Measurements from ENCODE around the gene DEFB121. TPM values are rescaled to one million over a fixed set of nuclear protein-coding genes. Genes with fewer than 3 reads are reported as not detected.

DEFB121 gene
- total and polyA plus RNA-seq, 2 experiments from 2014 or later: not detected

- H3K4me3 ChIP-seq: no peak overlapping the region
- TF ChIP-seq EZH2phosphoT487 (IDR thresholded peaks at IDR 0.05; ENCODE audit: low read depth, severe bottlenecking, unreplicated experiment) (no peak), EZH2 (IDR thresholded peaks at IDR 0.05; ENCODE audit: borderline replicate concordance) (no peak), CTCF (IDR thresholded peaks at IDR 0.05; ENCODE audit: poor library complexity) (no peak)
- H3K79me2 ChIP-seq: no peaks in the 10 kb centered on the region
- no peaks in the 10 kb centered on the region for H3K9me3 ChIP-seq (ENCODE audit: low read depth)
- WGBS (ENCODE audit: low lambda C conversion rate, missing lambda C conversion rate): 77% methylated on average over 7 of the region's 7 CpGs
- no peaks in the 10 kb centered on the region for H3K9me2 ChIP-seq (replicated peaks; ENCODE audit: insufficient read depth)
- no peak overlapping the region for H3K27ac ChIP-seq
- H3K4me1 ChIP-seq (ENCODE audit: insufficient read depth): no peaks in the 10 kb centered on the region
- no peaks in the 10 kb centered on the region for H3K27me3 ChIP-seq
- no peak for DNase-seq (ENCODE audit: low spot score)
- H3K4me2 ChIP-seq: no peak overlapping the region
- H2AFZ ChIP-seq: no peak overlapping the region
- H4K20me1 ChIP-seq (ENCODE audit: insufficient read depth, poor library complexity, severe bottlenecking): no peaks in the 10 kb centered on the region
- no peaks in the 10 kb centered on the region for H3K36me3 ChIP-seq (replicated peaks; ENCODE audit: insufficient read depth, low read depth)
Measured at GRCh38 chr20:31418307-31418706, 12.3 kb upstream of the DEFB121 start.

GRCh38 chr20:31415653-31416052 lies 9.6 kb upstream of the DEFB121 start:
- no peak overlapping the region for H2AFZ ChIP-seq
- no peak overlapping the region for H3K4me2 ChIP-seq
- H3K27ac ChIP-seq: no peak overlapping the region
- no peaks in the 10 kb centered on the region for H3K4me1 ChIP-seq (ENCODE audit: insufficient read depth)
- TF ChIP-seq EZH2 (IDR thresholded peaks at IDR 0.05; ENCODE audit: borderline replicate concordance) (no peak), EZH2phosphoT487 (IDR thresholded peaks at IDR 0.05; ENCODE audit: low read depth, severe bottlenecking, unreplicated experiment) (no peak), CTCF (IDR thresholded peaks at IDR 0.05; ENCODE audit: poor library complexity) (no peak)
- H3K27me3 ChIP-seq: no peaks in the 10 kb centered on the region
- H3K9me2 ChIP-seq (replicated peaks; ENCODE audit: insufficient read depth): no peaks in the 10 kb centered on the region
- WGBS (ENCODE audit: low lambda C conversion rate, missing lambda C conversion rate): 90% methylated on average over 2 of the region's 2 CpGs
- H3K79me2 ChIP-seq: no peaks in the 10 kb centered on the region
- no peaks in the 10 kb centered on the region for H4K20me1 ChIP-seq (ENCODE audit: insufficient read depth, poor library complexity, severe bottlenecking)
- no peaks in the 10 kb centered on the region for H3K36me3 ChIP-seq (replicated peaks; ENCODE audit: insufficient read depth, low read depth)
- no peaks in the 10 kb centered on the region for H3K9me3 ChIP-seq (ENCODE audit: low read depth)
- H3K4me3 ChIP-seq: no peak overlapping the region
- no peak for DNase-seq (ENCODE audit: low spot score)

- Histone ChIP-seq H3K4me3 (no peak overlapping the region), H4K20me1 (ENCODE audit: insufficient read depth, poor library complexity, severe bottlenecking) (no peaks in the 10 kb centered on the region), H3K79me2 (no peaks in the 10 kb centered on the region), H3K9me2 (replicated peaks; ENCODE audit: insufficient read depth) (no peaks in the 10 kb centered on the region), H3K27ac (no peak overlapping the region), H3K9me3 (ENCODE audit: low read depth) (no peaks in the 10 kb centered on the region), H3K36me3 (replicated peaks; ENCODE audit: insufficient read depth, low read depth) (no peaks in the 10 kb centered on the region), H3K27me3 (no peaks in the 10 kb centered on the region), H2AFZ (no peak overlapping the region), H3K4me2 (no peak overlapping the region), H3K4me1 (ENCODE audit: insufficient read depth) (no peaks in the 10 kb centered on the region)
- no peak for DNase-seq (ENCODE audit: low spot score)
- TF ChIP-seq CTCF (IDR thresholded peaks at IDR 0.05; ENCODE audit: poor library complexity): no peak
- no peak for TF ChIP-seq EZH2phosphoT487 (IDR thresholded peaks at IDR 0.05; ENCODE audit: low read depth, severe bottlenecking, unreplicated experiment)
- TF ChIP-seq EZH2 (IDR thresholded peaks at IDR 0.05; ENCODE audit: borderline replicate concordance): no peak
- 70% methylated on average over 6 of the region's 6 CpGs for WGBS (ENCODE audit: low lambda C conversion rate, missing lambda C conversion rate)
Measured at GRCh38 chr20:31414381-31414780, 8.4 kb upstream of the DEFB121 start.

GRCh38 chr20:31410011-31410410 lies 4.0 kb upstream of the DEFB121 start:
- no peak overlapping the region for H3K27ac ChIP-seq
- no peak overlapping the region for H2AFZ ChIP-seq
- DNase-seq (ENCODE audit: low spot score): no peak
- TF ChIP-seq EZH2 (IDR thresholded peaks at IDR 0.05; ENCODE audit: borderline replicate concordance) (no peak), EZH2phosphoT487 (IDR thresholded peaks at IDR 0.05; ENCODE audit: low read depth, severe bottlenecking, unreplicated experiment) (no peak), CTCF (IDR thresholded peaks at IDR 0.05; ENCODE audit: poor library complexity) (no peak)
- no peaks in the 10 kb centered on the region for H3K9me3 ChIP-seq (ENCODE audit: low read depth)
- no peaks in the 10 kb centered on the region for H3K4me1 ChIP-seq (ENCODE audit: insufficient read depth)
- H3K36me3 ChIP-seq (replicated peaks; ENCODE audit: insufficient read depth, low read depth): no peaks in the 10 kb centered on the region
- H3K4me3 ChIP-seq: no peak overlapping the region
- H3K9me2 ChIP-seq (replicated peaks; ENCODE audit: insufficient read depth): no peaks in the 10 kb centered on the region
- 56% methylated on average over 1 of the region's 1 CpG for WGBS (ENCODE audit: low lambda C conversion rate, missing lambda C conversion rate)
- no peak overlapping the region for H3K4me2 ChIP-seq
- H3K79me2 ChIP-seq: no peaks in the 10 kb centered on the region
- no peaks in the 10 kb centered on the region for H3K27me3 ChIP-seq
- no peaks in the 10 kb centered on the region for H4K20me1 ChIP-seq (ENCODE audit: insufficient read depth, poor library complexity, severe bottlenecking)
